Hematopoietic multipotent progenitor cell treated with erythropoietin and hydrocortisone succinate and interleukin-3 and kit ligand, for 8 days (in vitro differentiated cells): ENCODE results near the gene BRD1.

Source experiments
- DNase-seq: peaks from one replicate; pipeline ENCODE4 v3.0.0-alpha.2; 2015

The BRD1 gene

DNA sequence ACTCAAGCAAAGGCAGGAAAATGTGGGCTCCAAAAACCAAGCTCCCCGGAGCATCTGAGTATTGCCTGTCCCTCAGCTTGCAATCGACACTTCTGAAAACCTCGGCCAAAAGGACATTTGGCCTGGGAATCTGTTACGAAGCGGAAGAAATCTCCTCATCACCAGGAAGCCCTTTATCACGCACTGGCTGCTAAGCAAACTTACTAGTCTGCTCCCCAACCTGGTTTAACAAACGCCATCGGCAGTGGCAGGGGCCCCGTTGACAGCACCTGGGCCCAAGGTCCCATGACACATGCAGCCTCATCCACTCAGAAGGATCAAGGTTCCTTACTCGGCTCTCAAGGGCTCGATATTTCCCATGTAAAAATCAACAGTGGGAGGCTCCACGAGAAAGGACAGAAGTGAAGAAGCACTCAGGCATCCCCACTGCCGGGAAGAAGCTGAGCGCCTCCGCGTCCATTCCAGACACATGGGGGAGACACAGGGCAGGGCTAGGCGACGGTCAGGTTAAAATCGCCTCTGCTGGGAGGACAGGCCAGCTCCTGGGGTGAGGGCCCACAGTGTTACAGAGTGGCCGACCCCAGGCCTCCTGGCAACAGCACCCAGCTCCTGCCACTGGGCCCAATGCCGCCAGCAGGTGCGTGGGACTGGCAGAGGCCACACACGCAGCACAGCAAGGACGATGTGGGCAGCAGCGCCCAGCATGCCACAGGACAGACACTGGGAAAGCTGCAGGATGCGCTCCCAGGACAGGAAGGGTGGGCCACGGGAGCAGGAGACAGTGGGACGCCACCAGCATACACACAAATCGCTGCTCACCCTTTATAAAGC, 27.1 kb downstream of the BRD1 start:
- no peak for DNase-seq

DNA sequence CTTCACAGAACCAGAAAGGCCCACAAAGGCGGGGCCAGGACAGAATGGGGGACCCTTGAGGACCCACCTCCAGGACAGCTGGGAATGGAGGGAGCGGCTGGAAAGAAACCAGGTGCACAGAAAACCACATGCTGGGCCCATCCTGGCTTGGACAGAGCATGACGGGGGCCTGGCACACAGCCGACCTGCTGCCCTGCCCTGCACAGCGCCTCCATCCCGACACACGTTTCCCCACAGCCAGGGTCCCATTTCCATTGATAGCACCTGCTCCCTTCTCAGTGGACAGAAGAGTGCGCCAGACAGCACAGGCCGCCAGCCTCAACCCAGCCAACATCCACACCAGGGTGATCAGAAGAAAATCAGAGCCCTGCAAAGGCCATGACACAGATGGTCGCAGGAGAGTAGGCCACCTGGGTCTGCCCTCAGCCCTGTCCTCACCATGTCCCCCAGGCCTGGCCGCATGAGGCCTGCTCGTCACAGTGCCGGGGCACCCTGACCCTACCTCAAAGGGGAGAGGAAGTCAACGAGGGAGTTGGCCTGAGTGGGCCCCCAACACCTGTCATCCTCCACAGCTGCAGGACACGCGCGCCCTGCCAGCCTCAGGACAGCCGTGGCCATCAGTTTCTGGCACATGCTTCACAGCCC, 28.1 kb downstream of the BRD1 start:
- no peak for DNase-seq

DNA sequence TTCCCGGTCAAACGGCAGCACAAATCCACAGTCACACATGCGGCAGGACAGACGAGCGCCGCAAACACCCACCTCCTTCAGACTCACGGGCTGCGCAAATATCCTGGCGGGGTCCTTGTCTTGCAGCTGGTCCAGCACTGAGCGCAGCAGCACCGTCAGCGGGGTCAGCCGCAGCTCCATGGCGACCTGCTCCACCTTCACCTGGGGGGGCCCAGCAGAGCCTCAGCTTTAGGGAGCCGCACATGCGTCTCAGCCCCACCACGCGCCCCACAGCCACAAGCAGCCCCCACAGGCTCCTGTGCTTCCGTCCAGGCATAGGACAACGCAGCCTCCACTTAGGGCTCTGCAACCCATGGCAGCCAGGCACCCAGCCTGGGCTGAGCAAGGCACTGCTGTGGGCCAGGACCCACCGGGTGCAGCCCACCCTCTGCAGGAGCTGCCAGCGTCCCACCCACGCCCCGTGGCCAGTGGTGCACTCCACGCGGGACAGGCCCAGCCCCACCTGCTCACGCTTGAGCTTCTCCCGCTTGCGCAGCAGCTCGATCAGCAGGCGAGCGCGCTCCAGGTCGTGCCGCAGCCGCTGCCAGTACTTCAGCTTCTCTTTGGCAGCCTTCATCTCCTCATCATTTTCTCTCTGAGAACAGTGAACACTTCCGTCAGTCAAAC, 29.1 kb downstream of the BRD1 start:
- DNase-seq = no peak

DNA sequence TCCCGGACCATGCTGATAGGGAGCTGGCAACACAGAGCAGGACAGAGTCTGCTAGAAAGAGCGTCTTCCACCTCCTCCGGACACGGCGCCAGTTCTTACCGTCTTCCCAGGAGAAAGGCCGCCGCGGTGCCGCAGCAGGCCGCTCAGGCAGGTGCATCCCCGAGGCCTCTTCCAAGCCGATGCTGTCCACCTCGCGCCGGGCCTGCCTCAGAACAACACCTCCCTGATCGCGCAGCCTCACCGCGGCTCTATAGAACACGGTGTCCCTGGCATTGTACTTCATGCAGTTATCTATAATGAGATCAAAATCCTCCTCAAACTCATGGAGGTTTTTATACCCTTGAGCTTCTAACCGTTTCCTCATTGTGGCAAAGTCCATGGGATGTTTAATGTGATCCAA, 30.0 kb downstream of the BRD1 start:
- DNase-seq = no peak

DNA sequence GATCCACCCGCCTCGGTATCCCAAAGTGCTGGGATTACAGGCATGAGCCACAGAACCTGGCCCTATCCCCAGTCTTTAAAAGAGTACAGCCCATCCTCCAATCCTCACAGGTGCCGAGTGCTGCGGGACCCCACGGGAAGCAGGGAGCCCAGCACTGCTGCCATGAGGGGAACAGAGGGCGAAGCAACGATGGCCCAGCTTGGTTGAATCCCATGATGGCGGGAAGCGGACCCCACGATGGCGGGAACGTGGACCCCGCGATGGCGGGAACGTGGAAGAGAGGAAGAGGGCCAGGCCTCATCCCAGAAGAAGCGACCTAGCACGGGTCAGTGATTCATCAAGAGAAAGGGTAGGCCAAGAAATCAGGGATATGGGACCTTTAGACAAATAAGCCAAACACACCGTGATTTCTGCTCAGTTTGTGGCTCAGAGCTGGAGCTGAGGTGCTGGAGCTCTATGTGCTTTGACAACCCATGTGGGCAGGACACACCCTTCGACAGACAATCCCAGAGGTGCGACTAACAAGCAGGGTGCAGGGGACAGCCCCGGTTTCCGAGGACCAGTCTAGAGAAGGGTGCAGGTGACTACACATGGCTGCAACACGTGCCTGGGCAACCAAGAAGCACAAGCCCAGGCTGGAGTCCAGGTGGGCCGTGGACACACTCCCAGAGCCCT, 30.9 kb downstream of the BRD1 start:
- DNase-seq = no peak

DNA sequence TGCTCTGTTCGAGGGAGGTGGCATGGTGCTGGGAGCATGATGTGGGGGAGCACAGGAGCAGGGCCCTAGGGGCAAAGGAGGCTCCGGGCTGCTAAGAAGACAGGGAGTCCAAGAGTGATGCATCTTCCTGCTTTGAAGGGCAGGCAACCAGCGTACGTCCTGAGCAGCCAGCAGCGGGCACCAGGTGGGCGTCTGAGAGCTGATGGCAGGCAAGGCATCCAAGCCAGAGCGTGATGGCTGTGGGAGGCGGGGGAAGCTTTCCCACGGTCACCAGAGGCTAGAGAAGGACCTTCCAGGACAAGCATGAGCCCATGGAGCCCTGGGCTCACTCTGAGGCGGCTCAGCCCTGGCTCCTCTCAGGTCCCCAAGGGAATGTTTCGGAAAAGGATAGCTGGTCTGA, 32.2 kb downstream of the BRD1 start:
- no peak for DNase-seq

DNA sequence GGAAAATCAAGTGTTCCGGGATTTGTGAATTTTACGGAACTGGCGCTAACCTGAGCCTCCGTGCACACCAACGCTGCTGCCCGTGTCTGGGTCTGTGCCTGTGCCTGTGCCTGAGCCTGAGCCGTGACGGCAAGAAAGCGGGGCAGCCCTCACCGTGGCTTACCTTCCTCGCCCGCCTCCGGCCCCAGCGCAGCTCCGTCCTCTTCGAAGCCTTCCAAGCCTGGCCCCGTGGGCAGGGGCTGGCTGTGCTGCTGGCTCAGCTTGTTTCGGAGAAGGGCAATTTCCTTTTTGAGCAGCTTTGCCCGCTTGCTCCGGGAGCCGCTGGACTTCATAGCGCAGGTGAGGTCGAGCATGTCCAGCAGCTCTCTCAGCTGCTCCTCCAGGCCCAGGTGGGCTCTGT, 33.8 kb downstream of the BRD1 start:
- no peak for DNase-seq

DNA sequence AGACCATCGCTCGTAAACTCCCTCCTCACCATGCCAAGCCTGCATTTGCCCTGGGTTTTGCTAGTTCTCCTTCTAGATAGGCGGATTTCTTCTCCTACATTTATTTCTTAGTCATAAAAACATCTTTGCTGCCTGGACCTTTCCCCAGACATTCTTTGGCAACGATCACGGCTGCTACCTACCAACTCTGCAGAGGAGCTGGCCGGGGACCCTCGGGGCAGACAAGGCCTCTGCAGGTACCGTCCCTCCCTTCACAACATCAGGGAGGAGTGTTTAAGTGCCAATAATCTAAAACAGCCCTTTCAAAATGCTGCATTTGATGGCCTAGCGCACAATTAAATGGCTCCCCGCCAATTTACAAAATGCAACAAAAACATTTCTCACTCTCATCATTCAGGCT, 34.4 kb downstream of the BRD1 start:
- no peak for DNase-seq

DNA sequence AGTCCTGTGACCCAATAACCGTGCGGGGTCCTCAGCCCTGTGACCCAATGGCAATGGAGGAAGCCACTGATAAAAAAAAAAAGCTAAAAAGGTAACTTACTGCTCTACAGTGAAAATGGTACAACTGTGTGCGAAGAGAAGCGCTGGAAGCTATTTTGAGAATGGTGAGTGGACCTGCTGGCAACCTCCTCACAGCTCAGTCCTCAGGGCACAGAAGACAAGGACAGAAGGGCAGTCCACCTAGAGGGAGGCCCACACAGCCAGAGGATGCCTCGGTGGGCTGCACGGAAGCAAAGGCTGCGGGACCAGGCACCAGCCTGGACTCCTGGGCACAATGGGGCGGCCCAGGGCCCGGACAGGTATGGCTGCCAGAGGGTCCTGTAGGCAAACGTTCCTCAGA, 35.6 kb downstream of the BRD1 start:
- DNase-seq = no peak

DNA sequence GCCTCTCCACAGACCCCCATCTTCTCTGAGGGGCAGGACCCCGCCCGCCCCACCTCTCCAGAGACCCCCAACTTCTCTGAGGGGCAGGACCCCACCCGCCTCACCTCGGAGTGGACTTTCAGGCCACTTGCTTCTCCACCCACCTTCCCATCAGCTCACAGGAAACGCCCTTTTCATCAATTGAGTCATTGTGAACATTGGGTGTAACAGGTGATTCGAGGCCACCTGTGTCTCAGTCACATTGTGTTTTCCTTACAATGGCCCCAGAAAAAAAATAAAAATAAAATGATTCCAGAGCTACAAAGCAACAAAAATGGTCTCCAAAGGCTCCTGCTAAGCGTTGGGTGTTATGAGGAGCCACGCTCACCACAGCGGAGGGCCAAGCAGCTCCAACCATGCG, 36.0 kb downstream of the BRD1 start:
- no peak for DNase-seq

DNA sequence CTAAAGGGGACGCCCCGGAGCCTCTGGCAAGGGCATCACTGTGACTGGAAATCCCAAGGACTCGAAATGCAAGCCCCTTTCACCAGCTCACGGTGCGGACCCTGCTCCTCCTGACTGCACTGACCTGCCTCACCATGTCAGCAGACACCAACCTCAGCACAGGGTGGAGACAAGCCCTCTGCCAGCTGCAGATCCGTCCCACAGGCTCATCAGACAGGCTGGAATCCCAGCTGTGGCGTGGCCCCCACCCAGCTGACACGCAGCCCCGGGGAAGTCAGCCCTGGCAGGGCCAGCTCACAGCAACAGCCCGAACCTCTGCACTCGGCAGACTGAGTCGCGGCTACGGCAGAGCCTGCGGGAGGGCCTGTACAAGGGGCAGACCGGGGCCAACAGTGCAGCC, 36.8 kb downstream of the BRD1 start:
- DNase-seq = no peak

DNA sequence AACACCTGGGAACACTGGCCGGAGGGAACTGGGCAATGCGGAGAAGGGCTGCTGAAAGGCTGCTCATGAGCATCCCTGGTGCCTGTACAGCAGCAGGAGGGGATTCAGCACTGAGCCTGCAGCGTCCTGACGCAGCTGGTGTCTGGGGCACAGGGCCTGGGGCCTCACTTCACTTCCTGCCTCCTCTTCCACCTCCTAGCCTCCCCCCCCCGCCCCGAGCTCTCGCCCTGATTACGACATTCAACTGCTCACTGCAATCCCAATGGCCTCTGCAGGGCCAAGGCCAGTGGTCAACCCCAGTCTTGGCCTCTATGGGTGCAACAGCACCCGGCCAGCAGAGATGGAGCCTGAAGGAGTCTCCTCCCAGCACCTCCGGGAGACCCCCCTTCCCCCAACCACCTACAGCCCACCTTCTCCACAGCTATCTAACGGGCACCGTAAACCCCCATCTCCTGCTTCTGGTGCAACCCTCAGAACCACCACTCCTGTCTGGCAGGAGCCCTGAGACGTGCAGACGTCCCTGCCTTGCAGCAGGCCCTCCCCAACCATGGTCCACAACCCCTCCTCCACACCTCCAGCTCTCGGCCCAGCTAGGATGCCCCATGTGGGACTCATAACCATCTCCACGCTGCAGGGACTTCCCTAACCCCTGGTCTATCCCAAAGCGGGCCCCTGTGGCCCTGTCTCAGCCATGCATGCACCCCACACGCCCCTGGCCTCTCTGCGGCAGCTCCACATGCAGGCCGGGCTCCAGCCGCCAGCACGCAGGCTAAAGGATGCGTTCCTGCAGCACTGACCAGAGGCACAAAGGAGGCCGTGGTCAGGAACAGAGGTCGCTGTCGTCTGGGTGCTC, 38.2 kb downstream of the BRD1 start:
- no peak for DNase-seq

DNA sequence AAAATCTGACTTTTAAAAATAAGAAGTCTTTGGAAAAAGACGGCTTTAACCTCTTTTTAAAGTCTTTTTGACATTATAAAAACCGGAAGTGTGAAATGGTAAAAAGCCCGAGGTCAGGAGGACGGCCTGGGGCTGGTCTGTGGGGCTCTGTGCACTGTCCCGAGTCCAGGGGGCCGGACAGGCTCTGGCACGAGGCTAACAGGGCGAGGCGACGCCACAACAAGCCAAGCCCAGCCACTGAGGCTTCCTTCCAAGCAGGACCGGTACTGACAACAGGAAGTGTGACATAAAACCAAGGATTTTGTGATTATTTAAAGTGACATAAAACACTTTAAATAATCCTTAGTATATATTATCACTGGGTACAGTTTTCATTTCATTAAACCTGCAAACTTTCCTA, 39.2 kb downstream of the BRD1 start:
- DNase-seq = no peak

DNA sequence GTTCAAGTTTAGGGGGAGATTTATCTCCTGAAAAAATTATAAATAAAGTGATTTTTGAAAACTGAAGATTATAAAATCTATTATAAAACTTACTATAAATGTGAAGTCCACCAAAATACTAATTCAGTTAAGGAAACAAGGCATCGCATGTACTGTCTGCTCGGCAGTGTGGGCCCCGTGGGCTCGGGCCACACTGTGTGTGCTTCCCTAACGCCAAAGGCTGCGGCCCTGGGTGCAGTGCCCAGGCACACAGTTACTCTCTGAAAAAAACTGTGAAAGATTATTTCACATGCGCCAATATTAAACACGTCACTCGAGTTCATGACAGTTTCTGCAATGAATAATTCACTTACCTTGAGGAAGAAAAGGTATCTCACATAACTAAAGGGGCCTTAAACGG, 39.8 kb downstream of the BRD1 start:
- no peak for DNase-seq

DNA sequence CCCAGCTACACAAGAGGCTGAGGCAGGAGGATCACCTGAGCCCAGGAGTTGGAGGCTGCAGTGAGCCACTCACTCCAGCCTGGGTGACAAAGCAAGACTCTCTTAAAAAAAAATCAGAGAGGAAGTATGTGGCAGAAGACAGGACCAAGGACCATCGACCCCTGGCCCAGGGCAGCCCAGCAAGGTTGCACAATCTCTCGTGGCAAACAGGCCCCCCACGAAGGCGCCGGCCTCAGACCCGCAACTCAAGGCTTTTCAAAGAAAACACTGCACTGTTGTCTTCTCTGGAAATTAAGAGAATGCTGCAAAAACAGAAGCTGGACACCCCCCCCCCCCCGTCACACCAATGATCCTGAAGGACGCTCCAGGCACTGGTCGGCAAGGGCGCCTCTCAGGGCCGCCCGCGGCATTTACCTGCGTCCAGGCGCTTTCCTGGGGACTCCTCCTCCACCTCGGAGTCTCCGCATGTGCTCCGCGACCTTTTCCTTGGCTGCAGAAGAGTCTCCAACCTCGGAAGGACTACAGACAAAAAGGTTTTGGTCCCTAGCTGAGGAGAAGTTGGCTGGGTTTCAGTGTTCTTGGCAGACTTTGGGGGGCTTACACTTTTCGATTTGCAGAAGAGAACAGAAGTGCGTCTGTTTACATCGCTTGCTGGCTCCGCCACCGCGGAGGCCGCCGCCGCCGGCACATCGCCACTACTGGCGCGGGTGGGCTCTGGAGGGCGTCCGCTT, 40.5 kb downstream of the BRD1 start:
- no peak for DNase-seq

DNA sequence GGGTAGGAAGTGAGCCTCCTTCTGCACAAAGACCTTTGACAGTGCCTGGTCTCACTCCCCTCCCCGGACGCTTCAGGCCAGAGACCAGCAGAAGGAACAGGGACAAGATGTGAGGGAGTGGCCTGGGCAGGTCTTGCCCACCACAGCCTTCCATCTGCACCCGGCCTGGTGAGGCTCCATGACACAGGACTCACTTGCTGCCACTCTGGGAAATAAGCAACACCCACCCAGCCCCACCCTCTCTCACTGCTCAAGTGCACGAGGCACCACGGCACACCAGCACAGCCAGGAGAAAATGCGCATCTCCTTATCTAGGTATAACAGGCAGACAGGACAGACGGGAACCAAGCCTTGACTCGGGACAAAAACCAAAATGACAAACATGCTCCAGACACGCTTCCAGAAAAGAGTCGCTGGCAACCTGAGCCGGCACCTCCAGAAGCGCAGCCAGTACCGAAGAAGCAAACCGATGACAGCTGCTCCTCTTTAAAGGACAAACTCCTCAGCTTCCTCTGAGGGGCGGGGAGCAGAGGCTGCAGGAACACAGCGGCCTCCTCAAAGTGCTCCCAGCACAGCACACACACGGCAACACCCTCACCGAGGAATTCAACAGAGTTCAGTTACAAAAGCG, 41.7 kb downstream of the BRD1 start:
- DNase-seq = peak; percentile 90

DNA sequence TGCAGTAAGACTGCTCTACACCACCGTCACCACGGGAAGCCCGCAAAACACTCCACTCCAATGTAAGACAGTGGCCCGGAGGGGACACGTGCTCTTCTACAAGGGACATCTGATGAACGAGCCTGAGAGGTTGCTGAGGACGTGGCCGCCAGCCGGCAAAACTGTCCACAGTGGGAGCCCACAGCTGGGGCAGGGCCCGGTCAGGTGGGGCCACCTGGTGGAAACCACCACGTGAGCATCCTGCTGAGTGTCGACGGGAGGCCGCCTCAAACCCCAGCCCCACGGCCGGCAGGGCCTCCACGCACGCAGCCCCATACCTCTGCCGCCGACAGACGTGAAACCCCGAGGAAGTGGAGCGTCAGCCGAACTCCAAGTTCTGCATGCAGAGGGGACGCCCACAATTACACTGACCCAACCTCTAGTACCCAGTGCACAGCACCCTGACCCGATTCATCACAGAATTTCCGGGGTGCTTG, 42.6 kb downstream of the BRD1 start:
- DNase-seq = no peak

DNA sequence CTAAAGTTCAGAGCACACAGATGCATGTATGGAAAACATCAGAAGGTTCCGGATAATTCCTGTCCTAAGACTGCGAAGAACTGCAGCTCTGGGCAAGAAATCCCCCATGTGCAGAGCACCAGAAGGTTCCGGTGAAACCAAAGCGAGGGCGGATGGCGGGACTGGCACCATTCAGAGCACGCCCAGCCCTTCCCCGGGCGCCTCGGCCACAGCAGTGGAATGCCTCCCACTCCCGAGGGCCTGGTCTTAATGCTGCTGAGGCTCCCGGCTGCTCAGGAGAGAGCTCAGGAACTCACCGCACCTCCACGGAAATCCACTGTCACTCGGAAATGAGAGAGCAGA, 43.1 kb downstream of the BRD1 start:
- no peak for DNase-seq

DNA sequence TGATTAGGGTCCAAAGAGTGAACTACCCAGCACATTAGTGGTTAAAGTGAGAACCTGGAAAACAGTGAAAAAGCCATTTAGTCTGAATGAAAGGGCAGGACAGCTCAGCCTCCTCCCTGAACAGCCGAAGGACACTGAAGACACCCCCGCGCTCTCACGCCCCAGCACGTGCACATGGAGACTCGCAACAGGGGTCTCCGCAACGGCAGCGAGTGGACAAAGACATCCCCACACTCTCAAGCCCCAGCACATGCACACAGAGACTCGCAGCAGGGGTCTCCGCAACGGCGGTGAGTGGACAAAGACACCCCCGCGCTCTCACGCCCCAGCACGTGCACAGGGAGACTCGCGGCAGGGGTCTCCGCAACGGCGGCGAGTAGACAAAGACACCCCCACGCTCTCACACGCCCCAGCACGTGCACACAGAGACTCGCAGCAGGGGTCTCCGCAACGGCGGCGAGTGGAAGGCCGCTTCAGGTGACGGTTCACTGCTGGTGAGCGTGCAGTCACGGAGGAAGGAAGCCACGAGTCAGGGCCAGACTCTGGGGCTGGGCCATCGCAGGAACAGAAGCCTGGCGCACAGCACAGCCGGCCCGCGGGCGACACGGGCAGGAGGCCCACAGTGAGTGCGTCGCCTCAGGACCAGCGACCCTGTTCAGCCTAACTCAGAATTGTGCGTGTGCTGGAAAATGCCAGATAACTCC, 43.6 kb downstream of the BRD1 start:
- no peak for DNase-seq

DNA sequence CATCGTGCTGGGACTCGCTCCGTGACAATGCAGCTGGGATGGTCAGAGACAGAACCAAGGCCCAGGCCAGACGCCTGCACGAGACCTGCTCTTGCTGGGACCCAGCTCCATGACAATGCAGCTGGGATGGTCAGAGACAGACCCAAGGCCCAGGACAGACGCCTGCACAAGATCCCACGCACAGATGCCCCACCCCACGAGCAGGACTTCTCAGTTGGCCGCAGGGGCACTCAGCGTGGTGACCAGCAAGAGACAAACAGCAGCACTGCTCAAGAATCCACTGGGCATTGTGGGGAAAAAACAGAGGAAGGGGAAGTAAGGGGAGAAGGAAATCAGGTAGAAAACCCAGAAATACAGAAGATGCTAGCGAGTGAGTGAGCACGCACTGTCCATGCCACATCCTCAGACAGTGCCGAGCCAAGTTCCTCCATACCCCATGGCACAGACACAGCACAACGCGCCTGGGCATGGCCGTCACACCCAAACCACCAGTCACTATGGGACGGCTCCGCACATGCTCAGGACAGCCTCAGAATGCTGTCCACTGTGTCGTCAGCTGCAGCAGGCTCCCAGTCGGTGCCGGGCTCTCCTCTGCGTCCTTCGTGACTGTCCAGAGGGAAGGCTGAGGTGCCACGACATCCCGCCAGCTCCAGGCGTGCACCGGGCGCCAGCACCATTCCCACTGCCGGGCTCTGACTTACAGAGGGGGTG, 44.5 kb downstream of the BRD1 start:
- no peak for DNase-seq
